Stimulated activated CD8-positive, alpha-beta memory T cell treated with anti-CD3 and anti-CD28 coated beads, Interleukin-12 subunit alpha, Interleukin-12 subunit beta, amount 100 ng/mL, for 24 hours (primary cell): ENCODE data around the gene RLN1.
"Not testable (repeated sequence)": the region's sequence is repeated elsewhere in the genome, so short reads cannot be mapped to it uniquely, and the experiment has no call there.

Experiments
- DNase-seq: peaks from one replicate; pipeline ENCODE4 v3.0.0-alpha.2; 2020; ENCODE audit errors: extremely low read depth

The RLN1 gene

DNA sequence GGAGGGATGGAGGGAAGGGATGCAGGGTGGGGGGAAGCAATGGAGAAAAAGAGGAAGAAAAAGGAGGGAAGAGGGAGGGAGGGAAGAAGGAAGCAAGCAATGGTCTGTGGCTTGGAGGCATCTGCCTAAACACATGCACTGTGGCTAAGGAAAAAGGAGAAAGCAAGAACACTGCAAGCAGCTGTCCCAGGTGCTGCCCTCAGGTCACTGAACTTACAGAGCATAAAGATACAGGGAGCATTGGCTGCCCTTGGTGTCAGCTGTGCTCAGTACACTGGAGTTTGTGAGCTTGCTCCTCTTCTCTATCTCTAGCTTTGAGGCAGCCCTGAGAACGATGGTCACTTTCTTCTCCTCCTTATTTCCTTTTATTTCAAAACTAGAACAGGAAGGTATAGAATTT lies 18.1 kb downstream of the RLN1 start:
- not testable (repeated sequence) for DNase-seq

DNA sequence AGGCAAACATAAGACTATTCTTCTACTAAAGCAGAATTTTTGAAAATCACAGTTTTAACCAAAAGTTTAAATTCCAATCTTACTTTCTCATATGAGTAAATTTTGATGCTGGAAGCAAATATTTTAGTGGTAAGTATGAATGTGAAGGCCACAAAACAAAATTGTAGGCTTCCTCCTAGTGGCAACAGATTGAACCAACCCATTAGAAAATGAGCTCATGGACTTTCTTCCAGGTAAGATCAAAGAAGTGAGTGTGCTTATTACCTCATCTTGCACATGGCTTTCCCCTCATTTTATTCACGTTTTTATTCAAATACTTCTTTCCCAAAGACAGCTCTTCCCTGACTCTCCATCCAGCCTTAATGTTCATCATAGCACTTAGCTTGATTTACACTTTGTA lies 18.6 kb downstream of the RLN1 start:
- no peak for DNase-seq

DNA sequence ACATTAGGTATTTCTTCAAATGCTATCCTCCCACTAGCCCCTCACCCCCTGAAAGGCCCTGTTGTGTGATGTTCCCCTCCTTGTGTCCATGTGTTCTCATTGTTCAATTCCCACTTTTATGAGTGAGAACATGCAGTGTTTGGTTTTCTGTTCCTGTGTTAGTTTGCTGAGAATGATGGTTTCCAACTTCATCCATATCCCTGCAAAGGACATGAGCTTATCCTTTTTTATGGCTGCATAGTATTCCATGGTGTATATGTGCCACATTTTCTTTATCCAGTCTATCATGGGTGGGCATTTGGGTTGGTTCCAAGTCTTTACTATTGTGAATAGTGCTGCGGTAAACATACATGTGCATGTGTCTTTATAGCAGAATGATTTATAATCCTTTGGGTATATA lies 23.3 kb downstream of the RLN1 start:
- not testable (repeated sequence) for DNase-seq

DNA sequence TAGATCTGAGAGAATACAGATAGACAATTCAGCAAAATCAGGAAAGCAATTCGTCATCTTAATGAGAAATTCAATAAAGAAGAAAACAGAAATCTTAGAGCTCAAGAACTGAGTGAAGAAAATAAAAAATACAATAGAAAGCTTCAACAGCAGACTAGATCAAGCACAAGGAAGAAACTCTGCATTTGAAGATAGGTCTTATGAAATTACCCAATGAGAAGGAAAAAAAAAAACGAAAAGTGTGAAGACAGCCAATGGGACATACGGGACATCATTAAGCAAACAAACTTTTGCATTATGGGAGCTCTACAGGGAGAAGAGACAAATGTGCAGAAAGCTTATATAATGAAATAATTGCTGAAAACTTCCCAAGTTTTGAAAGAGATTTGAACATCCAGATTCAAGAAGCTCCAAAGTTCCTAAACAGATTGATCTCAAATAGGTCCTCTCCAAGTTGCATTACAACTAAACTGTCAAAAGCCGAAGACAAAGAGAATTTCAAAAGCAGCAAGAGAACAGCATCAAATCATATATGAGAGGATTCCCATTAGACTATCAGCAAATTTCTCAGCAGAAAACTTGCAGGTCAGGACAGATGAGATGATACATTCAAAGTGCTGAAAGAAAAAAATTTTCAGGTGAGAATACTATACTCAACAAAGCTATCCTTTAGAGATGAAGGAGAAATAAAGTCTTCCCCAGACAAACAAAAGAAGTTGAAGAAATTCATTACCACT lies 24.3 kb downstream of the RLN1 start:
- DNase-seq, result no peak

DNA sequence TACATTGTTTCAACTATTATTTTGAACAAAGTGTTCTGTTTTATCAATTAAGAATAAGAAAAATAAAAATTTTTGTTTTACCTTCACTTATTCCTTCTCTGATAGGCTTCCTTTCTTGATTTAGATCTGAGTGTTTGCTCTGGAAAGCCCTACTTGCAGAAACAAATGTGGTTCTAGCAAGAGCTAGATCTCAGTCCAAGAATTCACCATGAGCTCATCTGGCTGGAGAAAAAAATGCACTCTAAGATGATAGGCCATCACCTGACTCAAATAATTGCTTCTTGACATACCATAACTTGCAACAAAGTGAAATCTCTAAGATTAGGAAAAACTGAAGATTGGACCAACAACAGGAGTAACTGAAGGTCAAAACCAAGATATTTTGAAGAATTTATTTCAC lies 28.8 kb downstream of the RLN1 start:
- DNase-seq, result no peak

DNA sequence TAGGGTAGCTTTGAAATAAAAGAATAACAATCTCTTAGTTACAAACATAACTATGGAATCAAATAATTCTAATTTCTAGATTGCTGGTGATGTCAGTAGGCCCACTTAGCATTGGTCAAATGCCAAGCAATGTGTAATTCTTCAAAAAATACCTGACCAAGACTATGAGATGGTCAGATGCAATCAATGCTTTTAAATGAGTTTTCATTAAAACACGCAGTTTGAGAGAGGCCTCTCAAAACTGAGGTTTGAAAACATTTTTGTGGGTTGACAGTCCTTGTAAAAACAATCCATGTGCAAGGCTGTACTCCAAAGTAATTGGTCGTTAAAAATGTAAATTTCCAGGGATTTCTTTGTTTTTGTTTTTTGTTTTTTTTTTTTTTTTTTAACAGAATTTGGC lies 33.9 kb downstream of the RLN1 start:
- DNase-seq, result no peak

DNA sequence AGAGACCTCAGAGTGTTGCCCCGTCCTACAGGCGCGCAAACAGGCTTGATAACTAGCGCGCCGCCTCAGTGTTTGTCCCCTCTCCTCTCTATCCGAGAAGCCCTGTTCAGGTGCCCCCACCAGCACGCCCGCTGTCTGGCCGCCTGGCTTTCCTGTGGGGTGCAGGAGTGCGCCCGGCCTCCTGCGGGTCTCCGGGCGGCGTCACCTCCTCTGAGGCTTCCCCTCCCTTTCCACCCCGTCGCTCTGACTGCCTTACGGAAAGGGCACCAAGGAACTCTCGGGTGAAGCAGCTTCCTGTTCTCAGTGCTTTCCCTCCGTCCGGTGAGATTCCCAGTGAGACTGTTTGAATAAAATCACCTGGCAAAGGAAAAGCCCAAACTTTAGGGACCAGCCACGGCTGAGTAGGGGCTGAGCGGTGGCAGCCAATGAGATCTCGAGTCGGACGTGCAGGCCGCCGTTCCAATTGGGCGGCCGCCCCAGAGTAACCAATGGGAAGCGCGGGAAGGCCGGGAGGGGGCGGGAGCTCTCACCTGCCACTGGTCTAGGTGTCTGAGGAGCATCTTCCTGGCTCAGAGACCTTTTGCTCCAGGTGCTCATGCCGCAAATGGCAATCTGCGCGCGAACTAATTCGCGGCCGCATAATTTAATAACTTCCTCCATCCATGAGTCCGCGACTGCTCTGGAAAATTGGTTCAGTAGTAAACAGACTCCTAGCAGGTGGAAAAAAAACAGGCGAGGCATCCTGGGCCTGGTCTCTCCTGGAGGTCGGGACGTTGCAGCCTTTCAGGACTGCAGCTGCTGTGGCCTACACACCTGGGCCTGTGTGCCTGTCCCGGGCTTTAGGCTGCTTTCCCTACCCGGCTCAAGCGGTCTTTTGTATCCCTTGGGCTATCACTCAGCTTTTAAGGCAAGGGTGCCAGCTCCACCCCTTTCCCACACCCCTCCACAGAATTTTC lies 35.6 kb downstream of the RLN1 start, which contains the start of gene RLN2:
Gene RLN2 (minus strand): TSS at position 877 of the 956 bp plus-strand sequence. CDS start 136 bp downstream, at position 741.
- not testable (repeated sequence) for DNase-seq

DNA sequence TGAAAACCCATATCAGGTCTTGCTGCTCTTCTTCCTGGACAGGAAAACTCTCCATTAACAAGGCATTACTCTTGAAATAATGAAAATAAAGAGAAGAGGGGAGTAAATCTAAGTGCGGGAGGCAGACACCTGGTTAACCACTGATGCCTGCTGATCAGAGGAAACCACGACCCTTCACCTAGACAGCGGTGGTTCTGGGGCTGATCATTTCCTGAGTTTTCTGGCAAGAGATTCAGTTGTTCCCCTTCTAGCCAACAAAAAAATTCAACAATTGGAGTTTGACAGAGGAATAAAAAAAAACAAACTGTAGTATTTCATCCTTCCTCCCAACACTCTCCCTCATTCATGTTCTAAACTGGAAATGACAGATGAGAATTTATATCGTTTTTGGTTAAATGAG lies 38.1 kb downstream of the RLN1 start:
- no peak for DNase-seq

DNA sequence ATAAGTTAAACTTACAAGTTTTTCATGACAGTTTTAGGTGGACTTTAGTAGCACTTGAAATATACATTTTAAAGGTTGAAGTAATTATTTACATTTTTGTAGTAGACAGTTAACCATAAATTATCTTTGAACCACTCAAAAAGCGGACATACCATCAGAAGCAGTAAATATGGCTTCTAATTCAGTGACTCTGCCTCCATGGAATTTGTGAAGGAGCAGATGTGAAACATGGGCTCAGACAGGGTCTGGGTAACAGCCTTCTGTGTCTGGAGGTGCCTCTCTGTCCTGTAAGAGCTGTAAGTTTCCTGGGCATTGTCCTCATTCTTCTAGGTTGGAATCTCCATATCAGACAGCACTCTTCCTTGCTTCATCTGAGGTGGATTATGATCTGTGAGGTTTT lies 47.5 kb downstream of the RLN1 start:
- no peak for DNase-seq

DNA sequence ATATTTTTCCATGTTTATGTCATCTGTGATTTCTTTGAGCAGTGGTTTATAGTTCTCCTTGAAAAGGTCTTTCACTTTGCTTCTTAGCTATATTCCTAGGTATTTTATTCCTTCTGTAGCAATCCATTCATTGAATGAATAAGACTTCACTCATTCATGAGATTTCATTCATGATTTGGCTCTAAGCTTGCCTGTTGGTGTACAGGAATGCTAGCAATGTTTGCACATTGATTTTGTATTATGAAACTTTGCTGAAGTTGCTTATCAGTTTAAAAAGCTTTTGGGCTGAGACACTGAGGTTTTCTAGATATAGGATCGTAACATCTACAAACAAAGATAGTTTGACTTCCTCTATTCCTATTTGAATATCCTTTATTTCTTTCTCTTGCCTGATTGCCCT lies 51.1 kb downstream of the RLN1 start:
- no peak for DNase-seq

DNA sequence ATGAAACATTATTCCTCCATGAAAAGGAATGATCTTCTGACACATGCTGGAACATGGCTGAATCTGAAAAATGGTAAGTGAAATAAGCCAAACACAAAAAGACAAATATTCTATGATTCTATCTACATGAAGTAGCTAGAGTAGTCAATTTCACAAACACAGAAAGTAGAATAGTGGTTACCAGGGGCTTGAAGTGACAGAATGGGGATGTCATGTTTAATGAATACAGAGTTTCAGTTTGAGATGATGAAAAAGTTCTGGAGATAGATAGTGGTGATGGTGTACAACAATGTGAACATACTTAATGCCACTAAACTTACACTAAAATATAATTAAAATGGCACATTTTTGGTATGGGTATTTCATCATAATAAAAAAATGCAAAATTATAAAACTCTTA lies 53.4 kb downstream of the RLN1 start:
- DNase-seq, result no peak
